Measurements from ENCODE around the gene SCN2A.

SCN2A gene

DNA sequence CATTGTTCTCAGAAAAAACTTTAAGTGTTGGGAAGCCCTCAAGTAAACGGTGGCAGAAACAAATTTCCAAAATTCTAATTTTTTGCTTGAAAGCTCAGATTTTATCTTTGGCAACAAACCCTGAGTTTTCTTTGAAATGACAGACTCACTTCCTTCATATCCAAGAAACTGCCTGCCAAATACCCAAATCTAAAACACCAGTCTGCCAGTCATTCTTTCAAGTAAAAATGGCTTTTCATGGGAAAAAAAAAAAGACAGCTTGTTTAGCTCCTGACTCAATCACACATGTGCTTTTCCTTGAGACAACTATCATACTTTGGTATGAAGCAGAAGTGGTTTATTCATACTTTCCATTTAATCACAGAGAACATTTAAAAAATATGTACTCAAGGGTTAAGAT lies 189.7 kb downstream of the SCN2A start:
- Mint-ChIP-seq H3K4me3 (no peak overlapping the region), H3K27ac (no peak overlapping the region), H3K36me3 (ENCODE audit: low read depth) (peaks cover under 1% of the 10 kb centered on the region), H3K27me3 (ENCODE audit: low read depth, poor library complexity) (no peaks in the 10 kb centered on the region), H3K9me3 (peaks cover under 1% of the 10 kb centered on the region), H3K4me1 (peaks cover 4% of the 10 kb centered on the region)
- DNase-seq, result no peak
- TF ChIP-seq, protein P1, sequence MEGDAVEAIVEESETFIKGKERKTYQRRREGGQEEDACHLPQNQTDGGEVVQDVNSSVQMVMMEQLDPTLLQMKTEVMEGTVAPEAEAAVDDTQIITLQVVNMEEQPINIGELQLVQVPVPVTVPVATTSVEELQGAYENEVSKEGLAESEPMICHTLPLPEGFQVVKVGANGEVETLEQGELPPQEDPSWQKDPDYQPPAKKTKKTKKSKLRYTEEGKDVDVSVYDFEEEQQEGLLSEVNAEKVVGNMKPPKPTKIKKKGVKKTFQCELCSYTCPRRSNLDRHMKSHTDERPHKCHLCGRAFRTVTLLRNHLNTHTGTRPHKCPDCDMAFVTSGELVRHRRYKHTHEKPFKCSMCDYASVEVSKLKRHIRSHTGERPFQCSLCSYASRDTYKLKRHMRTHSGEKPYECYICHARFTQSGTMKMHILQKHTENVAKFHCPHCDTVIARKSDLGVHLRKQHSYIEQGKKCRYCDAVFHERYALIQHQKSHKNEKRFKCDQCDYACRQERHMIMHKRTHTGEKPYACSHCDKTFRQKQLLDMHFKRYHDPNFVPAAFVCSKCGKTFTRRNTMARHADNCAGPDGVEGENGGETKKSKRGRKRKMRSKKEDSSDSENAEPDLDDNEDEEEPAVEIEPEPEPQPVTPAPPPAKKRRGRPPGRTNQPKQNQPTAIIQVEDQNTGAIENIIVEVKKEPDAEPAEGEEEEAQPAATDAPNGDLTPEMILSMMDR (IDR thresholded peaks at IDR 0.05), result no peak

DNA sequence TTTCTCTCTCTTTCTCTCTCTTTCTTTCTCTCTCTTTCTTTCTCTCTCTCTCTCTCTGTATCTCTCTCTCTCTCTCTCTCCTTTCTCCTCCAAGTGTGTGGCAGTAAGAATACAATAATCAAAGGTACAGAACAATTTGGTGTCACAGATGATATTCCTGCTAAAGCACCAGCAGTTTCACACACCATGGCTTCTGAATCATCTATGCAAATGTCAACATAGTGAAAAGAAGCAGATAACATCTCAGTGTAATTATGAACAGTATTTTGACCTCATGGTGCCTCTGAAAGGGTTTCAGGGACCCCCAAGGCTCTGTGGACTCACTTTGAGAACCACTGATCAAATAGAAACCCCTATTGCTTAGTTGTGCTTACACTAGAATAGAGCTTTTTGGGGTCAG lies 191.8 kb downstream of the SCN2A start:
- Mint-ChIP-seq H3K4me3 (no peak overlapping the region), H3K27me3 (ENCODE audit: low read depth, poor library complexity) (no peaks in the 10 kb centered on the region), H3K4me1 (peaks cover 20% of the 10 kb centered on the region), H3K9me3 (no peaks in the 10 kb centered on the region), H3K27ac (no peak overlapping the region), H3K36me3 (ENCODE audit: low read depth) (no peaks in the 10 kb centered on the region)
- DNase-seq, result no peak
- TF ChIP-seq, protein P1 (IDR thresholded peaks at IDR 0.05), result no peak

DNA sequence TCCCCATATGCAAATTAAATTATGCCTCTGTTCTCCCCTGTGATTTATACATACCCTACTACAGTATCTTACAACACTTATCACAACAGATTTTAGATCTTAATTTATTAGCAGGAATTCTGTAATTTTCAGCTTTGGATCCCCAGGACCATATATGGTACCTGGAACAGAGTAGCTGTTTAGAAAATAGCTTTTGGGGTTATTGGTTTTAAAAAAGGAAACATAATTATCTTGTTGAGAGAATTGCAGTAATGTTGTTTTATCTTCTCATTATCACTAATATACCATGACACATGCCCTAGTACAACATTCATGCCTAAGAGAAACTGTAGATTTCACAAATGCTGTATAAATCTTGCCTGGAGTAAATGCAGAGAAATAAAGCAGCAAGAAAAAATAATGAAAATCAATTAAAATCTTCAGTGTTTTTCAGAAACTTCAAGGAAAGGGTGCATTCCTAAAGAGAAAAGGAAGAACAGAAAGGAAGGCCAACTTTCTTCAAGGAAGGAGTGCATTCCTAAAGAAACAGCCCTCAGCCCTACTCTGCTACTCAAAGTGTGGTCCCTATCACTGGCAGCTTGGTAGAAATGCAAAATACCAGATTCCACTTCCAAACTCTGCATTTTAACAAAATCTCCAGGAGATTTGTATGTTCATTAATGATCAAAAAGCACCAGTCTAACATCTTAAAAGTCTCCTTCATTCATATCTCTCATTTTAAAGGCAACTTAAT lies 193.2 kb downstream of the SCN2A start:
- H3K4me3 Mint-ChIP-seq, result no peak overlapping the region
- H3K27me3 Mint-ChIP-seq (ENCODE audit: low read depth, poor library complexity), result no peaks in the 10 kb centered on the region
- H3K9me3 Mint-ChIP-seq, result no peaks in the 10 kb centered on the region
- peaks cover 31% of the 10 kb centered on the region for H3K4me1 Mint-ChIP-seq
- DNase-seq, result no peak
- H3K27ac Mint-ChIP-seq, result no peak overlapping the region
- H3K36me3 Mint-ChIP-seq (ENCODE audit: low read depth), result no peaks in the 10 kb centered on the region
- TF ChIP-seq, protein P1 (IDR thresholded peaks at IDR 0.05), result no peak

DNA sequence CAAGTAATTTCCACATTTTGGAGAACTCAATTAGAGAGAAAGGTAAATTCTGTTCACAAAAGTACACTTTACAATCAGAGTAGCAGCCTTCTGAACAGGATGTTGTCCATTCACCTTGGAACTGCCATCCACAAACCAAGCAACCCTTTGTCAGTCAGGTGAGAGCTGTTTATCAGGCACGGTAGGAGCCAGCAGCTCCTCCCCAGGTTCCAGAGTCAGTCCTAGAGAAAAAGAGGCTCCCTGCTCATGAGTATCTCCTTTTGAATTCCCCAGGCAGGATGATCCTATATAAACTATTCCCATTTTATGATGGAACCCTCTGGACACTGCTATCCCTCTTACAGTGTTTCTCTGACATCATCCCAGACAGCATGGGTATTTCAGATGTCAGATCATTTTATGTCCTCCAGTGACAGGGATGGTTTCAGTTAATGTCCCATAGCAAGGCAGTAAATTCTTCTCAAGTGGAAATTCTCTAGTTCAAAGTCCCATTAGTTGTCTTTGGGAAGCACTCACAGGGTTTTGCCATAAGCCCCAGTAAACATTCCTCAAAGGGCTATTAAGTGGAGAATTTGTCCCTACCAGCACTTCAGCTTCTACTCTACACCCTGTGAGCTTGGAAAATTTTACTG lies 195.8 kb downstream of the SCN2A start:
- TF ChIP-seq, protein P1 (IDR thresholded peaks at IDR 0.05), result no peak
- DNase-seq, result no peak
- Mint-ChIP-seq H3K27ac (peak overlapping the region; percentile 88), H3K4me1 (peaks cover 37% of the 10 kb centered on the region), H3K9me3 (peaks cover 5% of the 10 kb centered on the region), H3K27me3 (ENCODE audit: low read depth, poor library complexity) (no peaks in the 10 kb centered on the region), H3K36me3 (ENCODE audit: low read depth) (peaks cover 6% of the 10 kb centered on the region), H3K4me3 (no peak overlapping the region)

DNA sequence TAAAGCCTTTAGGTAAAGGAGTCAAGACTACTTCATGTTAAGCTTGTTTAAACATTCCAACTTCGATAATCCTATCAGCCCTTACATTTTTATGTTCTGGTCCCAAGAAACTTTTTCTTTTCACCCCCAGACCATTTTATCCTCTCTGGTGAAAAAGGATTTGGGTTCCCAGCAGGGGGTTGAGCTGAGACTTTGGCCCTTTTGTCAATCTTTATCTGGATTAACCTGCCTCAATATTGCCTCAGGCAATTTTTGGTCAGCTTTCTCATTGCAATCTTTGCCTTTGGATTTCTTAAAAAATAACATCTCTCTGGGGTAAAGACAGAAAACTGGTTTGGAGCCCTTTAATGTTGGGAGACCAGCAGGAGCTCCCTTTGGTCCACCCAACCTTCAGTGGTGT lies 196.4 kb downstream of the SCN2A start:
- Mint-ChIP-seq H3K4me1 (peaks cover 43% of the 10 kb centered on the region), H3K4me3 (no peak overlapping the region), H3K9me3 (peaks cover 5% of the 10 kb centered on the region), H3K36me3 (ENCODE audit: low read depth) (peaks cover 6% of the 10 kb centered on the region), H3K27ac (peak overlapping the region; percentile 88), H3K27me3 (ENCODE audit: low read depth, poor library complexity) (no peaks in the 10 kb centered on the region)
- TF ChIP-seq, protein P1 (IDR thresholded peaks at IDR 0.05), result no peak
- no peak for DNase-seq

DNA sequence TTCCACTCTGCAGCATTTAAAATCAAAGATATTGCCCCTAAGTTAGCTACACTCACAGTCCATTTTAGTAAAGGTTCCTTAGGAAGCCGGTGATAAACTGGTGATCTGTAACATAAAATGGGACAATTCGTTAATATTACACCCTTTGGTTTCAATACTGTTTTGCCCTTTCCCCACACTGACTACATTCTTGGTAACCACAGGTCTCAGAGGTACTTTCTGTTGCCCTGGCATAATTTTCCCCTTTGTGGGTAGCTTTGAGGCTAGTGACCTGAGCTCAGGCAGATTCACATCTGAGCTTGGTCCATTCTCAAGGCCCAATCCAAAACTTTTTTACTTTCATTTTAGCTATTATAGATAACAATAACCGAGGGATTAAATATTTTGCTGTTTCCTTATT lies 197.3 kb downstream of the SCN2A start:
- H3K4me1 Mint-ChIP-seq, result peaks cover 44% of the 10 kb centered on the region
- H3K27me3 Mint-ChIP-seq (ENCODE audit: low read depth, poor library complexity), result no peaks in the 10 kb centered on the region
- H3K27ac Mint-ChIP-seq, result no peak overlapping the region
- TF ChIP-seq, protein P1 (IDR thresholded peaks at IDR 0.05), result no peak
- no peak for DNase-seq
- peaks cover 6% of the 10 kb centered on the region for H3K36me3 Mint-ChIP-seq (ENCODE audit: low read depth)
- peaks cover 5% of the 10 kb centered on the region for H3K9me3 Mint-ChIP-seq
- no peak overlapping the region for H3K4me3 Mint-ChIP-seq

Measured in nephron progenitor cell (in vitro differentiated cells).